Neural progenitor cell (in vitro differentiated cells): ENCODE results near the gene ARF3.

Experiments
- EZH2 ChIP-seq: fragments of 200-600 bp; sonication (generic); IDR thresholded peaks from 2 replicates; pipeline ENCODE4 v1.6.1; 2017; ENCODE audit warnings: antibody characterized with exemption, mild to moderate bottlenecking, moderate library complexity
- EZH2phosphoT487 ChIP-seq: fragments of 200-600 bp; sonication (generic); IDR thresholded peaks from 2 replicates; pipeline ENCODE4 v1.6.1; 2017; ENCODE audit warnings: antibody characterized with exemption
- TF ChIP-seq, protein P1 (sequence below): fragments of 200-600 bp; sonication (generic); IDR thresholded peaks from 2 replicates; pipeline ENCODE4 v1.5.1; 2017; ENCODE audit warnings: antibody characterized with exemption, mild to moderate bottlenecking

DNA sequence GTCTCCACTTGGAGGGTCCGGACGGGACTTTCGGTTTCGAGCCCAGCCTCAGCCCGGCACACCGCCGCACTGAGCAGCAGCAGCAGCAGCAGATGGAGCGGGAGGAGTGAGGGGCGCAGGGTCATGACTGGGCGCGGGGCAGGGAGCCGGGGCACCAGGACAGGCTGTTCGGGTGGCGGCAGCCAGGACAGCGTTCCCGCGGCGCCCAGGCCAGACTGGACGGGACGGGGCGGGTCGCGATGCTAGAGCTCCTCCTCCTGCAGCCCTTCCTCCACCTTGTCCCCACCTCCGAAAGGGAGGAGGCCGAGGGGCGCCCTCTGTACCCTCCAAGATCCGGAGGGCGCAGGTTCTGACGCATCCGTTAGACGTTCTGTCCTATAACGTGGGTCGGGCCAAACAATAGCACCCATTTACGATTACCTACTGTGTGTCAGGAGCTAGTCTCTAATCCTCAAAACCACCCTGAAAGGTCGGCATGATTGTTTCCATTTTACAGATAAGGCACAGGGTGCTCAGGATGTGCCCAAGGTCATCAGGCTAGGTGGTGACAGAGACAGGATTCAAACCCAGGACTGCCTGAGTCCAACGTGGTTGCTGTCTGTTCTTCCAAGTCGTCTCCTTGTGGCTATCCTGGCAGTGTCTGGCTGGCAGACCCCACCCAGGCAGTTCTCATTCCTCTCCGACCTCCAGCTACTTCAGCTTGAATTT is 31.8 kb downstream of the ARF3 start, which contains the start of gene FKBP11:
- TF ChIP-seq, protein P1, sequence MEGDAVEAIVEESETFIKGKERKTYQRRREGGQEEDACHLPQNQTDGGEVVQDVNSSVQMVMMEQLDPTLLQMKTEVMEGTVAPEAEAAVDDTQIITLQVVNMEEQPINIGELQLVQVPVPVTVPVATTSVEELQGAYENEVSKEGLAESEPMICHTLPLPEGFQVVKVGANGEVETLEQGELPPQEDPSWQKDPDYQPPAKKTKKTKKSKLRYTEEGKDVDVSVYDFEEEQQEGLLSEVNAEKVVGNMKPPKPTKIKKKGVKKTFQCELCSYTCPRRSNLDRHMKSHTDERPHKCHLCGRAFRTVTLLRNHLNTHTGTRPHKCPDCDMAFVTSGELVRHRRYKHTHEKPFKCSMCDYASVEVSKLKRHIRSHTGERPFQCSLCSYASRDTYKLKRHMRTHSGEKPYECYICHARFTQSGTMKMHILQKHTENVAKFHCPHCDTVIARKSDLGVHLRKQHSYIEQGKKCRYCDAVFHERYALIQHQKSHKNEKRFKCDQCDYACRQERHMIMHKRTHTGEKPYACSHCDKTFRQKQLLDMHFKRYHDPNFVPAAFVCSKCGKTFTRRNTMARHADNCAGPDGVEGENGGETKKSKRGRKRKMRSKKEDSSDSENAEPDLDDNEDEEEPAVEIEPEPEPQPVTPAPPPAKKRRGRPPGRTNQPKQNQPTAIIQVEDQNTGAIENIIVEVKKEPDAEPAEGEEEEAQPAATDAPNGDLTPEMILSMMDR = no peak
- TF ChIP-seq EZH2phosphoT487 (no peak), EZH2 (no peak)
